Omental fat pad (tissue), 4 donors: ENCODE measurements around the gene SUCLG1. TPM values are rescaled to one million over a fixed set of nuclear protein-coding genes. Genes with fewer than 3 reads are reported as not detected.
"Not testable (repeated sequence)": the region's sequence is repeated elsewhere in the genome, so short reads cannot be mapped to it uniquely, and the experiment has no call there.

Experiments
- ATAC-seq: fragments of 150-250 bp; one replicate; pipeline ENCODE4 v1.9.1; 2016; ENCODE audit warnings: mild to moderate bottlenecking, moderate library complexity; ENCODE audit not compliant: low FRiP score
- DNase-seq: peaks from one replicate; pipeline ENCODE4 v3.0.0-alpha.2; 2019; ENCODE audit warnings: low spot score
- total RNA-seq, 4 donors: library from RNA; depleted of rRNA; stranded (reverse); fragments of >200 nt; gene quantifications; one replicate each; pipeline ENCODE4 v1.1.0, GENCODE V29; 2016
- TF ChIP-seq, protein P1 (sequence below), 3 donors: fragments of 450-650 bp; IDR thresholded peaks; one replicate each; pipeline ENCODE4 v1.5.1; 2016 to 2017; ENCODE audit warnings: antibody characterized with exemption in 3 of 3, mild to moderate bottlenecking in 3 of 3, moderate library complexity in 2 of 3

SUCLG1 gene
- total RNA-seq, 4 donors from 2014 or later = 66.8 to 136 (median 100.0) TPM

DNA sequence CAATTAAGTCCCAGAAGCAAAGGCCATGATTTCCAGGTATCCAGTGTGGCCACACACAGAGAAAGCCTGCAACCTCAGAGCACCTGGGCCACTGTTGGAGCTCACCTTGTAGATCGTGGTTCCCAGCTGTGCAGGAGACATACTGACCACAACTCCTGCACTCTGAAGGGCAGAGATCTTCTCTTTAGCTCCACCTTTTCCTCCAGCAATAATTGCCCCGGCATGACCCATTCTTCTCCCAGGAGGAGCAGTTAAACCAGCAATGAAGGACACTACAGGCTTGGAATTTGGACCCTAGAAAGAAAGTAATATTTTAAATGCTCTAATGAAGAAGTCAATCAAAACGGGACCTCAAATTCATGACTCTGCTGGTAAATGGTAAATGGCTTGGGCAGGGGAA is 33.8 kb downstream of the SUCLG1 start:
- DNase-seq (no peak), ATAC-seq (no peak)
- TF ChIP-seq, protein P1, sequence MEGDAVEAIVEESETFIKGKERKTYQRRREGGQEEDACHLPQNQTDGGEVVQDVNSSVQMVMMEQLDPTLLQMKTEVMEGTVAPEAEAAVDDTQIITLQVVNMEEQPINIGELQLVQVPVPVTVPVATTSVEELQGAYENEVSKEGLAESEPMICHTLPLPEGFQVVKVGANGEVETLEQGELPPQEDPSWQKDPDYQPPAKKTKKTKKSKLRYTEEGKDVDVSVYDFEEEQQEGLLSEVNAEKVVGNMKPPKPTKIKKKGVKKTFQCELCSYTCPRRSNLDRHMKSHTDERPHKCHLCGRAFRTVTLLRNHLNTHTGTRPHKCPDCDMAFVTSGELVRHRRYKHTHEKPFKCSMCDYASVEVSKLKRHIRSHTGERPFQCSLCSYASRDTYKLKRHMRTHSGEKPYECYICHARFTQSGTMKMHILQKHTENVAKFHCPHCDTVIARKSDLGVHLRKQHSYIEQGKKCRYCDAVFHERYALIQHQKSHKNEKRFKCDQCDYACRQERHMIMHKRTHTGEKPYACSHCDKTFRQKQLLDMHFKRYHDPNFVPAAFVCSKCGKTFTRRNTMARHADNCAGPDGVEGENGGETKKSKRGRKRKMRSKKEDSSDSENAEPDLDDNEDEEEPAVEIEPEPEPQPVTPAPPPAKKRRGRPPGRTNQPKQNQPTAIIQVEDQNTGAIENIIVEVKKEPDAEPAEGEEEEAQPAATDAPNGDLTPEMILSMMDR (IDR thresholded peaks at IDR 0.05) = no peak

DNA sequence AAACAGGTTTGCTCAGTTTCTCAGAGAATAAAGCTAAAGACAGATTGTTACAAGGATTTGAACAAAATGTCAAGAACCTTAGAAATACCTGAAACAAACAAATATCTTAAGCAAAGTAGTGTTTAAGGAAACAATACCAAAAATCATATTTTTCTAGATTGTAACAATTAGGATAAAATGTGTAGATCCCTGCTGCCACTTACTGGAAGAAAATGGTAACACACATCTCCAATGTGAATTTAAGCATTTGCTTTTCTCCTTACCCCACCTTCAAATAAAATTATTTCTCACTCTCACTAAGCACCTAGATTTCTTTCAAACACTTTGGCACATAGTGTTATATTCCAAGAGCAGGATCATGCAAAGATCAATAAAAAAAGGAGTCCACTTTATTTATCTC is 34.9 kb downstream of the SUCLG1 start:
- ATAC-seq = no peak
- DNase-seq = no peak
- TF ChIP-seq, protein P1 (IDR thresholded peaks at IDR 0.05) = no peak

DNA sequence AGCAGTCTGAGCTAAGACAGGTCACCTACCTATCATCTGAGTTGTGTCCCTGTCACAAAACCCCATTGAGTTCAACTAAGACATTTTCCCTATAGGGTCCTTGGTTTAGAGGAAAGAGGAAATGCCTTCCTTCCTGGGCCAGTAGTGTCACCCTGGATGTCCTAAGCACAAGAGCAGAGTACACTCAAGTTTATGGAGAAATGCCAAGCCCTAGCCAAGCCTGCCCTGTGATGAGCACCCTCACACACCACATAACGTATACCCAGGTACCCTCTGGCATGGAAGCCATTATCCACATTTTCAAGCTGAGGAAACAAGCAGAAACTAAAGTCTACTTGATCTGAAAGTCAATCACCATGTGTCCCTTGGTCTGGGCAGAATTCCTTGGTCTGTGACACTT is 37.3 kb downstream of the SUCLG1 start:
- TF ChIP-seq, protein P1 (IDR thresholded peaks at IDR 0.05) = no peak
- no peak for DNase-seq
- no peak for ATAC-seq

DNA sequence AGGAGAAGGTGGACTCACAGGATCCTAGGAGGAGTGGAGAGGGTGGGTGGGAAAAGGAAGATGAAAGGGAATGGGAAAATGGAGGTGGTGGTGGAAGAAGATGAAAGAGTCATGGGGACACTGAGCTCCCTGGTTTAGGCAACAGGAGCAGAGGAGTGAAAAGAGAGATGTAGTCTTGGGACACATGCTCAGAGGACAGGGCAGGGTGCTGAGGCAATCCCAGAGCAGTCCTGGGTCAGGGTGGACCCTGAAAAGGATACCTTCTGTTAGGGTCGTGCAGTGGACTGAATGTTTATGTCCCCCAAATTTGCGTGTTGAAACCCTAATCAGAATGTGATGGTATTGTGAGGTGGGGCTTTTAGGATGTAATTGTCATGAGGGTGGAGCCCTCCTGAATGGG is 37.9 kb downstream of the SUCLG1 start:
- no peak for DNase-seq
- TF ChIP-seq, protein P1 (IDR thresholded peaks at IDR 0.05) = no peak
- no peak for ATAC-seq

DNA sequence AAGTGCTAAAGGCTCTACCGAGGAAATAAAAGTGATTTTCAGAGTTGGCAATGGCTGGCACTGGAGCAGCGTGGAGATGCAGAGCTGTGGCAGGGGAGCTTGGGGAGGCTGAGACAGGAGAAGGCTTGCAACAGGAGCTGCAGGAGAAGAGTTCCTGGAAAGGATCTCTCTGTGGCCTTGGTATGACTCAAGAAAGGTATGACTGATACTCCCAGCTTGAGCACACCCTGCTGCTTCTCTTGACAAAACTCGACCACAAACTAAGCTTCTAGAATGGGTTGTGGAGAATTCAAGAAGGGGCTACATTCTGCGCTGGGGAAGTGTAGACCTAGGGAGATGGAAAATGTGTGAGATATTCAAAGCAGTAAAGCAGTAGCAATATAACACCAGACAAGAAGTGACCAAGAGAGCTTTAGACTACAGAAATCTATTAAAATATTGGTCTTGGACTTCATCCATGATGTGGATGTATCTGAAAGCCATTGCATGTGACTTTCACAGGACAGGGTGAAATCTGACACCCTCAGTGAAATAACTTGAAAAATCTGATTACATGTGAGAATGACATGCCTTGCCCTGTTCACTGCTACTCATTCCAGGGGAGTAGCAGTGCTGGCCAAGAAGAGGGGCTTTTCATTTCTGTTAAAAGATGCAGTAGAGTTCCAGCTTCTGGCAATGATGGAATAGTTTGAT is 41.5 kb downstream of the SUCLG1 start:
- no peak for DNase-seq
- TF ChIP-seq, protein P1 (IDR thresholded peaks at IDR 0.05) = no peak
- ATAC-seq = no peak

DNA sequence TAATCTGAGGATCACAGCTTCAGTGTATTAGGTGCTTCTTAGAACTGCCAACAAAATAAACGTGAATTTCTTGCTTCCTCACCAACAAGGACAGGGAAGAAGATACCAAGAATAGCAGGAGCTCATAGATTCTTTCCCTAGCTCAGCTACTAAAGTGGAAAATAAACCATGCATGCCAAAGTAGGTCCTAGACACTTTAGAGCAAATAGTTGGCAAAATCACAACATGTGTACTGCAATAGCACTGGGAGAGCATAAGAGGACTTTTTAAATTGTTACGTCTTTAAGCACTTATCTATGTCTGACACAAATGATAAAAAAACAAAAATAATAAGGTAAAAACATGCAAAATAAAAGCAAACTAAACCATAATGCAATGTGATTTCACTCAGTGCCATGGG is 49.5 kb downstream of the SUCLG1 start:
- DNase-seq (no peak), ATAC-seq (no peak)
- TF ChIP-seq, protein P1 (IDR thresholded peaks at IDR 0.05) = no peak

DNA sequence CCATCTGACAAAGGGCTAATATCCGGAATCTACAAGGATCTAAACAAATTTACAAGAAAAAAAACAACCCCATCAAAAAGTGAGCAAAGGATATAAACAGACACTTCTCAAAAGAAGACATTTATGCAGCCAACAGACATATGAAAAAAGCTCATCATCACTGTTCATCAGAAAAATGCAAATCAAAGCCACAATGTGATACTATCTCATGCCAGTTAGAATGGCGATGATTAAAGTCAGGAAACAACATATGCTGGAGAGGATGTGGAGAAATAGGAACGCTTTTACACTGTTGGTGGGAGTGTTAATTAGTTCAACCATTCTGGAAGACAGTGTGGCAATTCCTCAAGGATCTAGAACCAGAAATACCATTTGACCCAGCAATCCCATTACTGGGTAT is 57.0 kb downstream of the SUCLG1 start:
- ATAC-seq = not testable (repeated sequence)

DNA sequence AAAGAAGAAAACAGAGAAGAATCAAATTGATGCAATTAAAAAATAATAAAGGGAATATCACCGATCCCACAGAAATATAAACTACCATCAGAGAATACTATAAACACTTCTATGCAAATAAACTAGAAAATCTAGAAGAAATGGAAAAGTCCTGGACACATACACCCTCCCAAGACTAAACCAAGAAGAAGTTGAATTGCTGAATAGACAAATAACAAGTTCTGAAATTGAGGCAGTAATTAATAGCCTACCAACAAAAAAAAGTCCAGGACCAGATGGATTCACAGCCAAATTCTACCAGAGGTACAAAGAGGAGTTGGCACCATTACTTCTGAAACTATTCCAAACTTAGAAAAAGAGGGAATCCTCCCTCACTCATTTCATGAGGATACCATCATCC is 59.2 kb downstream of the SUCLG1 start:
- not testable (repeated sequence) for DNase-seq, ATAC-seq

More for the DNA sequence above, 57.0 kb downstream of the SUCLG1 start:
- DNase-seq = not testable (repeated sequence)
